Body of pancreas (tissue), 4 donors: ENCODE data around the gene PRSS22. TPM values are rescaled to one million over a fixed set of nuclear protein-coding genes. Genes with fewer than 3 reads are reported as not detected.
A peak's percentile ranks its signal among the peaks of the same experiment; 100 is the strongest.

Experiments
- ATAC-seq: fragments of 150-250 bp; one replicate; pipeline ENCODE4 v1.9.1; 2016
- DNase-seq, 4 donors: peaks; one replicate each; pipeline ENCODE4 v3.0.0-alpha.2; 2019
- H3K27ac ChIP-seq, 4 donors: fragments of 200-600 bp; sonication (generic); 1 replicate in 3 of 4; 2 replicates in 1 of 4; pipeline versions ENCODE4 v1.5.1 to v1.6.1; 2016 to 2019; ENCODE audit warnings: mild to moderate bottlenecking in 1 of 4, mixed read lengths in 1 of 4, moderate library complexity in 1 of 4
- H3K27me3 ChIP-seq, 2 donors: fragments of 200-600 bp; sonication (generic); one replicate each; pipeline ENCODE4 v1.6.0; 2016; ENCODE audit warnings: mild to moderate bottlenecking in 1 of 2
- H3K36me3 ChIP-seq, 2 donors: fragments of 200-600 bp; sonication (generic); replicated peaks in 1 of 2; 2 replicates each; pipeline ENCODE4 v1.5.1; 2016; ENCODE audit warnings: low read depth in 2 of 2; ENCODE audit not compliant: insufficient read depth in 1 of 2
- H3K4me1 ChIP-seq: fragments of 200-600 bp; sonication (generic); one replicate; pipeline ENCODE4 v1.6.0; 2016
- H3K4me3 ChIP-seq, 2 donors: fragments of 200-600 bp; sonication (generic); 1 replicate in 1 of 2; 2 replicates in 1 of 2; pipeline ENCODE4 v1.5.1; 2016 to 2019
- H3K9me3 ChIP-seq, 3 donors: fragments of 200-600 bp; sonication (generic); 1 replicate in 2 of 3; 2 replicates in 1 of 3; pipeline ENCODE4 v1.5.1; 2016
- CTCF ChIP-seq, 7 experiments: fragments of 450-650 bp in 4 of 7; fragments of 200-600 bp in 3 of 7; sonication (generic) in 3 of 7; IDR thresholded peaks; one replicate each; pipeline ENCODE4 v1.5.1; 2016 to 2019; ENCODE audit warnings: antibody characterized with exemption in 7 of 7
- POLR2A ChIP-seq, 3 donors: fragments of 450-650 bp; IDR thresholded peaks; one replicate each; pipeline ENCODE4 v1.6.1; 2016; ENCODE audit warnings: antibody characterized with exemption in 3 of 3, mild to moderate bottlenecking in 2 of 3
- WGBS, 2 donors: methylation state at CpG; one replicate each; pipeline ENCODE4 v1.1.5; 2017; 5-methylcytosine and 5-hydroxymethylcytosine counted together
- intact Hi-C: fragments of 100-400 bp; cut with DNase I; formaldehyde crosslinking; loops from one replicate; pipeline ENCODE4 v1.15.1; 2023
- total RNA-seq, 2 donors: library from RNA; depleted of rRNA; stranded (reverse); fragments of >200 nt; gene quantifications; one replicate each; pipeline ENCODE4 v1.1.0, GENCODE V29; 2016

Gene PRSS22
- total RNA-seq, 2 donors from 2014 or later: 3.6 to 19.4 TPM

GRCh38 chr16:2804728-2805127 lies 53.2 kb downstream of the PRSS22 start:
- TF ChIP-seq POLR2A (IDR thresholded peaks at IDR 0.05): no peak
- no peak for TF ChIP-seq CTCF (IDR thresholded peaks at IDR 0.05)
- intact Hi-C loops: no loop called here
- 87 to 88% methylated on average over 4 of the region's 4 CpGs for WGBS, 2 donors

GRCh38 chr16:2803545-2804195 lies 54.3 kb downstream of the PRSS22 start:
- ATAC-seq: no peak
- no peak for DNase-seq
- 82 to 85% methylated on average over 3 of the region's 3 CpGs for WGBS, 2 donors

More at GRCh38 chr16:2804728-2805127, 53.2 kb downstream of the PRSS22 start:
- no peak overlapping the region for H3K4me3 ChIP-seq
- H3K9me3 ChIP-seq: no peaks in the 10 kb centered on the region
- ATAC-seq (no peak), DNase-seq (peak in 1 of 4 donors; percentile 2)
- H3K4me1 ChIP-seq: no peaks in the 10 kb centered on the region
- H3K36me3 ChIP-seq: no peaks in the 10 kb centered on the region
- no peaks in the 10 kb centered on the region for H3K27me3 ChIP-seq
- no peak overlapping the region for H3K27ac ChIP-seq

More at GRCh38 chr16:2803545-2804195, 54.3 kb downstream of the PRSS22 start:
- H3K27me3 ChIP-seq: no peaks in the 10 kb centered on the region
- no peaks in the 10 kb centered on the region for H3K36me3 ChIP-seq
- no peaks in the 10 kb centered on the region for H3K4me1 ChIP-seq
- TF ChIP-seq CTCF (IDR thresholded peaks at IDR 0.05) (no peak), POLR2A (IDR thresholded peaks at IDR 0.05) (no peak)
- intact Hi-C loops: no loop called here
- no peaks in the 10 kb centered on the region for H3K9me3 ChIP-seq
- H3K4me3 ChIP-seq: no peak overlapping the region
- no peak overlapping the region for H3K27ac ChIP-seq

Other genes starting within 250 kb of the PRSS22 start
- gene KCTD5, start 175.6 kb downstream of the PRSS22 start, total RNA-seq: 1 to 10 TPM; 6.2 to 7.3 TPM
- 1 to 10 TPM in 1 of 2 donors, not detected in 1; 2.1 TPM for gene PRSS27, start 137.9 kb downstream of the PRSS22 start, total RNA-seq
- 1,000 to 10,000 TPM in 1 of 2 donors, 100 to 1,000 TPM in 1; 231 to 1,198 TPM for gene SRRM2, start 105.5 kb downstream of the PRSS22 start, total RNA-seq
- gene ELOB, start 80.9 kb downstream of the PRSS22 start, total RNA-seq: 100 to 1,000 TPM in 1 of 2 donors, 10 to 100 TPM in 1; 77.5 to 186 TPM
- gene PRSS33, start 70.6 kb downstream of the PRSS22 start, total RNA-seq: not detected
- not detected for gene PRSS41, start 59.7 kb downstream of the PRSS22 start, total RNA-seq
- gene PRSS21, start 40.9 kb downstream of the PRSS22 start, total RNA-seq: 1 to 10 TPM in 1 of 2 donors, under 1 TPM in 1; 0.66 to 1.6 TPM
- gene ZG16B, start 27.9 kb downstream of the PRSS22 start, total RNA-seq: not detected
- 10 to 100 TPM; 23.6 to 49.1 TPM for gene FLYWCH2, start 25.0 kb upstream of the PRSS22 start, total RNA-seq
- 10 to 100 TPM; 24.6 to 53.7 TPM for gene FLYWCH1, start 53.8 kb upstream of the PRSS22 start, total RNA-seq
- gene KREMEN2, start 106.1 kb upstream of the PRSS22 start, total RNA-seq: 1 to 10 TPM in 1 of 2 donors, not detected in 1; 6.3 TPM
- 10 to 100 TPM in 1 of 2 donors, 1 to 10 TPM in 1; 8.8 to 13.2 TPM for gene PAQR4, start 111.2 kb upstream of the PRSS22 start, total RNA-seq
- under 1 TPM in 1 of 2 donors, not detected in 1; 0.26 TPM for gene PKMYT1, start 122.3 kb upstream of the PRSS22 start, total RNA-seq
- 10 to 100 TPM in 1 of 2 donors, 1 to 10 TPM in 1; 4.7 to 11.2 TPM for gene CLDN9, start 154.8 kb upstream of the PRSS22 start, total RNA-seq
- under 1 TPM; 0.33 to 0.78 TPM for gene CLDN6, start 160.0 kb upstream of the PRSS22 start, total RNA-seq
- 100 to 1,000 TPM; 132 to 229 TPM for gene TNFRSF12A, start 162.2 kb upstream of the PRSS22 start, total RNA-seq
- 10 to 100 TPM in 1 of 2 donors, 1 to 10 TPM in 1; 6.9 to 15.3 TPM for gene HCFC1R1, start 165.8 kb upstream of the PRSS22 start, total RNA-seq
- gene THOC6, start 165.9 kb upstream of the PRSS22 start, total RNA-seq: 10 to 100 TPM; 11.7 to 21.8 TPM
- 100 to 1,000 TPM; 132 to 357 TPM for gene BICDL2, start 178.8 kb upstream of the PRSS22 start, total RNA-seq
- under 1 TPM; under 0.01 to 0.99 TPM for gene MMP25, start 188.4 kb upstream of the PRSS22 start, total RNA-seq
- gene IL32, start 207.5 kb upstream of the PRSS22 start, total RNA-seq: 100 to 1,000 TPM; 184 to 238 TPM
- not detected for gene ZSCAN10, start 241.1 kb upstream of the PRSS22 start, total RNA-seq